Liver (tissue), 9 donors: ENCODE results near the gene SMIM29. TPM values are rescaled to one million over a fixed set of nuclear protein-coding genes. Genes with fewer than 3 reads are reported as not detected.

ENCODE experiments used
- DNase-seq: peaks from one replicate; pipeline ENCODE4 v3.0.0-alpha.2; 2017; ENCODE audit warnings: low spot score
- H3K27ac ChIP-seq, 2 donors: one replicate each; pipeline ENCODE4 v1.7.0; 2013; ENCODE audit warnings: inconsistent platforms in 2 of 2, low read length in 2 of 2, control low read depth in 1 of 2, low read depth in 1 of 2, mild to moderate bottlenecking in 1 of 2
- H3K27me3 ChIP-seq, 4 donors: one replicate each; pipeline versions ENCODE4 v1.6.1 to v1.7.0; 2013; ENCODE audit warnings: low read length in 3 of 4, inconsistent platforms in 1 of 4, mild to moderate bottlenecking in 1 of 4, moderate library complexity in 1 of 4; ENCODE audit not compliant: control insufficient read depth in 4 of 4, insufficient read depth in 4 of 4
- H3K36me3 ChIP-seq, 4 donors: one replicate each; pipeline versions ENCODE4 v1.6.1 to v1.7.0; 2013; ENCODE audit warnings: low read length in 3 of 4, mild to moderate bottlenecking in 3 of 4, low read depth in 1 of 4, moderate library complexity in 1 of 4; ENCODE audit not compliant: control insufficient read depth in 4 of 4, insufficient read depth in 3 of 4
- H3K4me1 ChIP-seq, 4 donors: one replicate each; pipeline versions ENCODE4 v1.6.1 to v1.7.0; 2013; ENCODE audit warnings: low read length in 3 of 4, mild to moderate bottlenecking in 3 of 4, moderate library complexity in 1 of 4; ENCODE audit not compliant: control insufficient read depth in 4 of 4, insufficient read depth in 4 of 4
- H3K4me3 ChIP-seq, 3 donors: one replicate each; pipeline versions ENCODE4 v1.6.1 to v1.7.0; 2013; ENCODE audit warnings: low read length in 3 of 3, control low read depth in 1 of 3, low read depth in 1 of 3, mild to moderate bottlenecking in 1 of 3
- H3K9ac ChIP-seq, 2 donors: one replicate each; pipeline ENCODE4 v1.7.0; 2013; ENCODE audit warnings: low read length in 2 of 2, mild to moderate bottlenecking in 2 of 2, moderate library complexity in 2 of 2, control low read depth in 1 of 2, low read depth in 1 of 2
- H3K9me3 ChIP-seq, 4 donors: one replicate each; pipeline versions ENCODE4 v1.6.1 to v1.7.0; 2013; ENCODE audit warnings: low read length in 3 of 4; ENCODE audit not compliant: control insufficient read depth in 4 of 4
- ATF3 ChIP-seq: IDR thresholded peaks from 2 replicates; pipeline ENCODE4 v1.6.1; 2016; ENCODE audit warnings: antibody characterized with exemption
- CTCF ChIP-seq: fragments of 150-350 bp; IDR thresholded peaks from 2 replicates; pipeline ENCODE4 v1.5.1; 2017; ENCODE audit warnings: improper control_type of control experiment, low read depth, low read length; ENCODE audit not compliant: missing input control
- EGR1 ChIP-seq, 2 donors: IDR thresholded peaks; 2 replicates each; pipeline ENCODE4 v1.6.1; 2016 to 2018; ENCODE audit warnings: antibody characterized with exemption in 2 of 2, low read depth in 2 of 2
- FOXA1 ChIP-seq: IDR thresholded peaks from 2 replicates; pipeline ENCODE4 v1.6.1; 2016; ENCODE audit warnings: antibody characterized with exemption
- FOXA2 ChIP-seq: IDR thresholded peaks from 2 replicates; pipeline ENCODE4 v1.6.1; 2016; ENCODE audit warnings: antibody characterized with exemption
- GABPA ChIP-seq, 2 donors: IDR thresholded peaks in 1 of 2; conservative IDR thresholded peaks in 1 of 2; 2 replicates each; pipeline ENCODE4 v1.6.1; 2016; ENCODE audit warnings: antibody characterized with exemption in 2 of 2, mild to moderate bottlenecking in 1 of 2, moderate library complexity in 1 of 2
- HNF4A ChIP-seq, 2 donors: conservative IDR thresholded peaks; 2 replicates each; pipeline ENCODE4 v1.6.1; 2016; ENCODE audit warnings: antibody characterized with exemption in 2 of 2, mild to moderate bottlenecking in 2 of 2
- HNF4G ChIP-seq: IDR thresholded peaks from 2 replicates; pipeline ENCODE4 v1.6.1; 2016; ENCODE audit warnings: antibody characterized with exemption
- JUND ChIP-seq, 2 donors: IDR thresholded peaks; 2 replicates each; pipeline ENCODE4 v1.6.1; 2016; ENCODE audit warnings: antibody characterized with exemption in 2 of 2
- NR2F2 ChIP-seq: IDR thresholded peaks from 2 replicates; pipeline ENCODE4 v1.6.1; 2016; ENCODE audit warnings: antibody characterized with exemption
- REST ChIP-seq: IDR thresholded peaks from 2 replicates; pipeline ENCODE4 v1.6.1; 2016; ENCODE audit warnings: antibody characterized with exemption, mild to moderate bottlenecking
- RXRA ChIP-seq, 2 donors: IDR thresholded peaks; 2 replicates each; pipeline ENCODE4 v1.6.1; 2017 to 2018; ENCODE audit warnings: antibody characterized with exemption in 2 of 2, mild to moderate bottlenecking in 1 of 2
- SP1 ChIP-seq: IDR thresholded peaks from 2 replicates; pipeline ENCODE4 v1.6.1; 2018; ENCODE audit warnings: antibody characterized with exemption, mild to moderate bottlenecking
- TAF1 ChIP-seq: conservative IDR thresholded peaks from 2 replicates; pipeline ENCODE4 v1.6.1; 2016; ENCODE audit warnings: antibody characterized with exemption, mild to moderate bottlenecking
- YY1 ChIP-seq: IDR thresholded peaks from 2 replicates; pipeline ENCODE4 v1.6.1; 2016; ENCODE audit warnings: antibody characterized with exemption, mild to moderate bottlenecking
- ZBTB33 ChIP-seq: IDR thresholded peaks from 2 replicates; pipeline ENCODE4 v1.6.1; 2016; ENCODE audit warnings: antibody characterized with exemption
- WGBS: extraction: QIAGEN DNeasy Blood & Tissue Kit; methylation state at CpG from one replicate; pipeline ENCODE4 v1.1.7; 2013; 5-methylcytosine and 5-hydroxymethylcytosine counted together
- polyA plus RNA-seq, 2 donors: library from polyadenylated mRNA; stranded (reverse) in 1 of 2; unstranded in 1 of 2; fragments of 200-250 nt in 1 of 2; fragments of >200 nt in 1 of 2; fragmentation: Nextera tagmentation in 1 of 2; extraction: Ambion mirVana in 1 of 2; gene quantifications; one replicate each; pipeline versions ENCODE4 v1.2.1 to v1.2.3, GENCODE V29; 2013 to 2015
- total RNA-seq, 2 donors: library from RNA; depleted of rRNA; stranded (reverse); fragments of >200 nt; gene quantifications; one replicate each; pipeline ENCODE4 v1.2.3, GENCODE V29; 2014
- donor health status: healthy.
- donor health status: healthy.
- donor health status: healthy.
- donor health status: healthy.
- donor health status: healthy.

The SMIM29 gene
- total and polyA plus RNA-seq, 4 donors = 2.4 to 11.3 (median 6.7) TPM

- Histone ChIP-seq H3K9ac (no peak overlapping the region), H3K27me3 (no peaks in the 10 kb centered on the region), H3K4me3 (no peak overlapping the region), H3K9me3 (no peaks in the 10 kb centered on the region), H3K36me3 (peaks cover 0 to 17% (median 6%) of the 10 kb centered on the region in 4 donors), H3K4me1 (peaks cover 0 to 14% (median 7%) of the 10 kb centered on the region in 4 donors), H3K27ac (peak overlapping the region; percentile 39 to 41)
- WGBS = 66% methylated on average over 19 of the region's 19 CpGs
- peak; percentile 61 for DNase-seq
- TF ChIP-seq ZBTB33 = no peak
- no peak for TF ChIP-seq RXRA (IDR thresholded peaks at IDR 0.05)
- no peak for TF ChIP-seq HNF4G
- TF ChIP-seq TAF1 = no peak
- TF ChIP-seq GABPA (IDR thresholded peaks at IDR 0.05 in 1 of 2, conservative IDR thresholded peaks at IDR 0.05 in 1 of 2) = no peak
- no peak for TF ChIP-seq JUND (IDR thresholded peaks at IDR 0.05)
- no peak for TF ChIP-seq CTCF
- TF ChIP-seq YY1 = no peak
- TF ChIP-seq ATF3 = no peak
- no peak for TF ChIP-seq FOXA1
- TF ChIP-seq HNF4A (conservative IDR thresholded peaks at IDR 0.05) = no peak
- no peak for TF ChIP-seq FOXA2
- TF ChIP-seq SP1 = no peak
- TF ChIP-seq EGR1 (IDR thresholded peaks at IDR 0.05; ENCODE audit: low read depth in 2 of 2) = no peak
- no peak for TF ChIP-seq REST
- no peak for TF ChIP-seq NR2F2
Measured at GRCh38 chr6:34243901-34244884, 4.6 kb downstream of the SMIM29 start.
